ENCODE measurements around the gene CAD. TPM values are rescaled to one million over a fixed set of nuclear protein-coding genes. Genes with fewer than 3 reads are reported as not detected.
A peak's percentile ranks its signal among the peaks of the same experiment; 100 is the strongest.

CAD gene
- total and polyA plus RNA-seq, 2 donors (not counting 1 experiment from before 2014, with no cell fraction given): 11.9 to 32.0 TPM

GRCh38 chr2:27263287-27264252 lies 46.4 kb downstream of the CAD start:
- peak overlapping the region in 3 of 4 experiments; percentile 21 to 52 (median 38) for H3K4me3 ChIP-seq (replicated peaks in 1 of 4; ENCODE audit: control extremely low read depth in 1 of 4, insufficient read depth in 1 of 4, low read depth in 3 of 4, low read length in 4 of 4)
- TF ChIP-seq CTCF (conservative IDR thresholded peaks at IDR 0.05 in 1 of 2, IDR thresholded peaks at IDR 0.05 in 1 of 2; ENCODE audit: low read depth in 1 of 2, low read length in 2 of 2) (no peak), EZH2 (IDR thresholded peaks at IDR 0.05; ENCODE audit: low read length, missing control alignments) (peak; percentile 99)
- H2AFZ ChIP-seq (ENCODE audit: low read length): no peak overlapping the region
- H3K79me2 ChIP-seq (ENCODE audit: control insufficient read depth, insufficient read depth, low read length): no peaks in the 10 kb centered on the region
- peaks cover 2% of the 10 kb centered on the region for H3K4me1 ChIP-seq (ENCODE audit: control insufficient read depth, extremely low read depth, insufficient read depth, low read length)
- DNase-seq (ENCODE audit: low read depth in 2 of 2): no peak
- peak overlapping the region; percentile 68 for H3K4me2 ChIP-seq (ENCODE audit: extremely low read depth, insufficient read depth, low read length)
- H3K27me3 ChIP-seq (ENCODE audit: control insufficient read depth, insufficient read depth, low read length): peaks cover 77% of the 10 kb centered on the region
- no peaks in the 10 kb centered on the region for H3K9me3 ChIP-seq (ENCODE audit: control insufficient read depth, insufficient read depth, low read depth, low read length)
- no peak overlapping the region for H3K9ac ChIP-seq (ENCODE audit: insufficient read depth, low read length)
- H3K36me3 ChIP-seq (ENCODE audit: control insufficient read depth, insufficient read depth, low read length): no peaks in the 10 kb centered on the region
- H4K20me1 ChIP-seq (ENCODE audit: control insufficient read depth, extremely low read depth, insufficient read depth, low read length): no peaks in the 10 kb centered on the region
- no peak overlapping the region for H3K27ac ChIP-seq (ENCODE audit: insufficient read depth, low read length)

GRCh38 chr2:27264253-27264752 lies 47.1 kb downstream of the CAD start:
- Histone ChIP-seq H3K4me3 (replicated peaks in 1 of 4; ENCODE audit: control extremely low read depth in 1 of 4, insufficient read depth in 1 of 4, low read depth in 3 of 4, low read length in 4 of 4) (peak overlapping the region in 1 of 4 experiments; percentile 14), H3K27me3 (ENCODE audit: control insufficient read depth, insufficient read depth, low read length) (peaks cover 80% of the 10 kb centered on the region)
- TF ChIP-seq CTCF (conservative IDR thresholded peaks at IDR 0.05 in 1 of 2, IDR thresholded peaks at IDR 0.05 in 1 of 2; ENCODE audit: low read depth in 1 of 2, low read length in 2 of 2) (no peak), EZH2 (IDR thresholded peaks at IDR 0.05; ENCODE audit: low read length, missing control alignments) (peak; percentile 54)

GRCh38 chr2:27264753-27265535 lies 47.8 kb downstream of the CAD start:
- DNase-seq (ENCODE audit: low read depth in 2 of 2): peak; percentile 29 to 31
- Histone ChIP-seq H3K4me1 (ENCODE audit: control insufficient read depth, extremely low read depth, insufficient read depth, low read length) (peaks cover 2% of the 10 kb centered on the region), H3K9ac (ENCODE audit: insufficient read depth, low read length) (no peak overlapping the region), H3K36me3 (ENCODE audit: control insufficient read depth, insufficient read depth, low read length) (no peaks in the 10 kb centered on the region), H2AFZ (ENCODE audit: low read length) (no peak overlapping the region), H3K4me3 (replicated peaks in 1 of 4; ENCODE audit: control extremely low read depth in 1 of 4, insufficient read depth in 1 of 4, low read depth in 3 of 4, low read length in 4 of 4) (peak overlapping the region; percentile 14 to 35 (median 21)), H3K27ac (ENCODE audit: insufficient read depth, low read length) (no peak overlapping the region), H3K27me3 (ENCODE audit: control insufficient read depth, insufficient read depth, low read length) (peaks cover 73% of the 10 kb centered on the region), H3K9me3 (ENCODE audit: control insufficient read depth, insufficient read depth, low read depth, low read length) (no peaks in the 10 kb centered on the region), H3K79me2 (ENCODE audit: control insufficient read depth, insufficient read depth, low read length) (no peaks in the 10 kb centered on the region), H4K20me1 (ENCODE audit: control insufficient read depth, extremely low read depth, insufficient read depth, low read length) (no peaks in the 10 kb centered on the region), H3K4me2 (ENCODE audit: extremely low read depth, insufficient read depth, low read length) (peak overlapping the region; percentile 68)
- peak; percentile 28 to 48 for TF ChIP-seq CTCF (conservative IDR thresholded peaks at IDR 0.05 in 1 of 2, IDR thresholded peaks at IDR 0.05 in 1 of 2; ENCODE audit: low read depth in 1 of 2, low read length in 2 of 2)
- TF ChIP-seq EZH2 (IDR thresholded peaks at IDR 0.05; ENCODE audit: low read length, missing control alignments): no peak

More at GRCh38 chr2:27264253-27264752, 47.1 kb downstream of the CAD start:
- H4K20me1 ChIP-seq (ENCODE audit: control insufficient read depth, extremely low read depth, insufficient read depth, low read length): no peaks in the 10 kb centered on the region
- H3K4me2 ChIP-seq (ENCODE audit: extremely low read depth, insufficient read depth, low read length): peak overlapping the region; percentile 68
- no peak for DNase-seq (ENCODE audit: low read depth in 2 of 2)
- H3K9ac ChIP-seq (ENCODE audit: insufficient read depth, low read length): no peak overlapping the region
- H3K27ac ChIP-seq (ENCODE audit: insufficient read depth, low read length): no peak overlapping the region
- no peaks in the 10 kb centered on the region for H3K36me3 ChIP-seq (ENCODE audit: control insufficient read depth, insufficient read depth, low read length)
- no peaks in the 10 kb centered on the region for H3K9me3 ChIP-seq (ENCODE audit: control insufficient read depth, insufficient read depth, low read depth, low read length)
- no peaks in the 10 kb centered on the region for H3K79me2 ChIP-seq (ENCODE audit: control insufficient read depth, insufficient read depth, low read length)
- H2AFZ ChIP-seq (ENCODE audit: low read length): no peak overlapping the region
- H3K4me1 ChIP-seq (ENCODE audit: control insufficient read depth, extremely low read depth, insufficient read depth, low read length): peaks cover 2% of the 10 kb centered on the region
